Urothelium cell line (cell line): Measurements from ENCODE around the gene HYI.

Source experiments
- DNase-seq: peaks from one replicate; pipeline ENCODE4 v3.0.0; 2011; ENCODE audit warnings: low spot score, mixed read lengths
- FAIRE-seq: peaks from 2 replicates; lab custom pipeline; 2011; peaks lifted over from hg19 to GRCh38; lab: Jason Lieb, UNC

Gene HYI

GRCh38 chr1:43405219-43405875, 48.4 kb downstream of the HYI start:
- DNase-seq (no peak), FAIRE-seq (no peak)

- DNase-seq (no peak), FAIRE-seq (no peak)
Measured at GRCh38 chr1:43404353-43404752, 49.4 kb downstream of the HYI start.

- FAIRE-seq = no peak
- no peak for DNase-seq
Measured at GRCh38 chr1:43402089-43402865, 51.5 kb downstream of the HYI start.
